Left lung (tissue), 14 donors: ENCODE measurements around the gene ALDH3A2. TPM values are rescaled to one million over a fixed set of nuclear protein-coding genes. Genes with fewer than 3 reads are reported as not detected.

ENCODE experiments used
- ATAC-seq: fragments of 200-7000 bp; cut with Tn5 transposase; one replicate; pipeline ENCODE4 v1.9.1; 2020; ENCODE audit warnings: moderate library complexity
- DNase-seq, 4 donors: peaks; one replicate each; pipeline ENCODE4 v3.0.0-alpha.2; 2013 to 2020
- H3K27ac ChIP-seq, 2 donors: fragments of 200-600 bp; sonication (generic) in 1 of 2; one replicate each; pipeline versions ENCODE4 v1.5.0 to v1.8.0; 2020 to 2021
- H3K27me3 ChIP-seq, 2 donors: fragments of 200-600 bp; sonication (generic) in 1 of 2; one replicate each; pipeline versions ENCODE4 v1.5.0 to v1.8.0; 2020 to 2021
- H3K36me3 ChIP-seq, 2 donors: fragments of 200-600 bp; sonication (generic) in 1 of 2; one replicate each; pipeline versions ENCODE4 v1.5.0 to v1.8.0; 2020 to 2021
- H3K4me1 ChIP-seq, 2 donors: fragments of 200-600 bp; one replicate each; pipeline ENCODE4 v1.8.0; 2021
- H3K4me3 ChIP-seq, 2 donors: fragments of 200-600 bp; sonication (generic) in 1 of 2; one replicate each; pipeline versions ENCODE4 v1.5.0 to v1.8.0; 2020 to 2021; ENCODE audit warnings: mild to moderate bottlenecking in 1 of 2
- H3K9me3 ChIP-seq, 2 donors: fragments of 200-600 bp; sonication (generic) in 1 of 2; one replicate each; pipeline versions ENCODE4 v1.5.0 to v1.8.0; 2020 to 2021
- CTCF ChIP-seq, 2 donors: fragments of 200-600 bp; sonication (generic) in 1 of 2; IDR thresholded peaks; one replicate each; pipeline versions ENCODE4 v1.5.0 to v1.8.0; 2021; ENCODE audit warnings: antibody characterized with exemption in 2 of 2
- intact Hi-C, 2 donors: fragments of 100-400 bp; cut with DNase I; formaldehyde crosslinking; loops; one replicate each; pipeline versions ENCODE4 v1.11.2 to v1.14.2; 2022
- long read RNA-seq, 12 donors: library from polyadenylated mRNA in 2 of 12; unstranded in 2 of 12; transcript quantifications; one replicate each; pipeline ENCODE4 v2.0.0 and lab custom pipeline, GENCODE V29; 2019 to 2026
- polyA plus RNA-seq, 6 donors: library from polyadenylated mRNA; unstranded; fragments of 120-200 nt; gene quantifications; one replicate each; pipeline ENCODE4 v1.2.1, GENCODE V29; 2013; ENCODE audit not compliant: insufficient read length in 6 of 6
- total RNA-seq, 2 donors: library from RNA; stranded (reverse); fragmentation: NEBNext Ultra II Directional; extraction: Animal tissue kit (Norgen Biotek cat#: 25700); gene quantifications; one replicate each; pipeline ENCODE4 v1.2.1, GENCODE V29; 2021
- donor health status: DM: no; HTN: yes; CAD: no.
- donor health status: DM: no; HTN: no; CAD: no.

Gene ALDH3A2
- 100 to 1,000 TPM; 116 to 208 TPM for total RNA-seq
- 10 to 100 TPM; 57.6 to 79.7 (median 68.3) TPM for polyA plus RNA-seq
- long read RNA-seq, donor 1, transcript ALDH3A2-201 (10 exons, 3,928 nt), result minor isoform, 8 of 53 reads
- long read RNA-seq, donor 1, transcript ALDH3A2-210 (1 exons, 3,512 nt), result major isoform, 25 of 53 reads
- long read RNA-seq, donor 1, partial matches to known transcripts, result 15 of 53 reads
- long read RNA-seq, donor 1, other reads (novel, unspliced or antisense), result 0 of 53 reads
- long read RNA-seq, donor 2, transcript ALDH3A2-210 (1 exons, 3,512 nt), result major isoform, 33 of 67 reads
- long read RNA-seq, donor 2, transcript ALDH3A2-201 (10 exons, 3,928 nt), result minor isoform, 11 of 67 reads
- long read RNA-seq, donor 2, partial matches to known transcripts, result 18 of 67 reads
- long read RNA-seq, donor 2, other reads (novel, unspliced or antisense), result 0 of 67 reads
- long read RNA-seq, donor 3, transcript ALDH3A2-210 (1 exons, 3,512 nt), result major isoform, 11 of 27 reads
- long read RNA-seq, donor 3, transcript ALDH3A2-201 (10 exons, 3,928 nt), result minor isoform, 5 of 27 reads
- long read RNA-seq, donor 3, partial matches to known transcripts, result 8 of 27 reads
- long read RNA-seq, donor 3, other reads (novel, unspliced or antisense), result 0 of 27 reads
- long read RNA-seq, donor 4, transcript ALDH3A2-210 (1 exons, 3,512 nt), result minor isoform, 9 of 74 reads
- long read RNA-seq, donor 4, transcript ALDH3A2-201 (10 exons, 3,928 nt), result major isoform, 48 of 74 reads
- long read RNA-seq, donor 4, partial matches to known transcripts, result 8 of 74 reads
- long read RNA-seq, donor 4, other reads (novel, unspliced or antisense), result 4 of 74 reads
- long read RNA-seq, donor 5, transcript ALDH3A2-210 (1 exons, 3,512 nt), result major isoform, 12 of 32 reads
- long read RNA-seq, donor 5, transcript ALDH3A2-201 (10 exons, 3,928 nt), result minor isoform, 6 of 32 reads
- long read RNA-seq, donor 5, partial matches to known transcripts, result 8 of 32 reads
- long read RNA-seq, donor 5, other reads (novel, unspliced or antisense), result 0 of 32 reads
- long read RNA-seq, donor 6, transcript ALDH3A2-210 (1 exons, 3,512 nt), result major isoform, 24 of 53 reads
- long read RNA-seq, donor 6, transcript ALDH3A2-201 (10 exons, 3,928 nt), result minor isoform, 10 of 53 reads
- long read RNA-seq, donor 6, partial matches to known transcripts, result 17 of 53 reads
- long read RNA-seq, donor 6, other reads (novel, unspliced or antisense), result 0 of 53 reads
- long read RNA-seq, donor 7, transcript ALDH3A2-210 (1 exons, 3,512 nt), result major isoform, 7 of 16 reads
- long read RNA-seq, donor 7, transcript ALDH3A2-201 (10 exons, 3,928 nt), result minor isoform, 5 of 16 reads
- long read RNA-seq, donor 7, partial matches to known transcripts, result 0 of 16 reads
- long read RNA-seq, donor 7, other reads (novel, unspliced or antisense), result 0 of 16 reads
- long read RNA-seq, donor 8, transcript ALDH3A2-210 (1 exons, 3,512 nt), result major isoform, 14 of 29 reads
- long read RNA-seq, donor 8, partial matches to known transcripts, result 7 of 29 reads
- long read RNA-seq, donor 8, other reads (novel, unspliced or antisense), result 0 of 29 reads
- long read RNA-seq, donor 9, result 0 reads
- long read RNA-seq, donor 10, transcript ALDH3A2-201 (10 exons, 3,928 nt), result major isoform, 13 of 22 reads
- long read RNA-seq, donor 10, partial matches to known transcripts, result 3 of 22 reads
- long read RNA-seq, donor 10, other reads (novel, unspliced or antisense), result 1 of 22 reads
- long read RNA-seq, donor 11, result 0 reads
- long read RNA-seq, donor 12, transcript ALDH3A2-201 (10 exons, 3,928 nt), result major isoform, 8 of 26 reads
- long read RNA-seq, donor 12, transcript ALDH3A2-210 (1 exons, 3,512 nt), result minor isoform, 6 of 26 reads
- long read RNA-seq, donor 12, partial matches to known transcripts, result 9 of 26 reads
- long read RNA-seq, donor 12, other reads (novel, unspliced or antisense), result 0 of 26 reads

- DNase-seq (peak; percentile 93 to 100 (median 97)), ATAC-seq (peak; percentile 96)
- Histone ChIP-seq H3K27me3 (no peaks in the 10 kb centered on the region), H3K4me3 (peak within 1 kb of the TSS; percentile 74 to 81), H3K9me3 (no peaks in the 10 kb centered on the region), H3K4me1 (peaks cover 13 to 53% of the 10 kb centered on the region in 2 donors), H3K27ac (peak within 1 kb of the TSS; percentile 93 to 96), H3K36me3 (peaks cover 0 to 13% of the 10 kb centered on the region in 2 donors)
- no peak for TF ChIP-seq CTCF (IDR thresholded peaks at IDR 0.05)
- intact Hi-C loops, result no loop called here
Measured at GRCh38 chr17:19648475-19649273, at the start of gene ALDH3A2. Gene ALDH3A2 (plus strand): TSS chr17:19648751. CDS start chr17:19648972, 221 bp downstream.

GRCh38 chr17:19610311-19610710, 38.2 kb upstream of the ALDH3A2 start:
- H3K27me3 ChIP-seq, result no peaks in the 10 kb centered on the region
- H3K4me1 ChIP-seq, result no peaks in the 10 kb centered on the region
- H3K9me3 ChIP-seq, result no peaks in the 10 kb centered on the region
- ATAC-seq (no peak), DNase-seq (no peak)
- no peak overlapping the region for H3K27ac ChIP-seq
- intact Hi-C loops, result no loop called here
- no peak for TF ChIP-seq CTCF (IDR thresholded peaks at IDR 0.05)
- peaks cover 0 to 5% of the 10 kb centered on the region in 2 donors for H3K36me3 ChIP-seq
- no peak overlapping the region for H3K4me3 ChIP-seq

GRCh38 chr17:19610879-19611278, 37.7 kb upstream of the ALDH3A2 start:
- intact Hi-C loops, result no loop called here
- no peak for DNase-seq
- Histone ChIP-seq H3K36me3 (peaks cover 0 to 5% of the 10 kb centered on the region in 2 donors), H3K9me3 (no peaks in the 10 kb centered on the region), H3K4me3 (no peak overlapping the region), H3K4me1 (no peaks in the 10 kb centered on the region), H3K27me3 (no peaks in the 10 kb centered on the region), H3K27ac (no peak overlapping the region)
- ATAC-seq, result peak; percentile 41
- TF ChIP-seq CTCF (IDR thresholded peaks at IDR 0.05), result no peak

GRCh38 chr17:19613979-19614378, 34.6 kb upstream of the ALDH3A2 start:
- Histone ChIP-seq H3K36me3 (peaks cover 0 to 3% of the 10 kb centered on the region in 2 donors), H3K4me1 (no peaks in the 10 kb centered on the region), H3K4me3 (no peak overlapping the region), H3K27me3 (no peaks in the 10 kb centered on the region), H3K27ac (no peak overlapping the region), H3K9me3 (peaks cover 0 to 18% of the 10 kb centered on the region in 2 donors)
- intact Hi-C loops, result no loop called here
- TF ChIP-seq CTCF (IDR thresholded peaks at IDR 0.05), result no peak
- no peak for ATAC-seq
- DNase-seq, result no peak
